ENCODE measurements around the gene PLIN3.
"Not testable (repeated sequence)": the region's sequence is repeated elsewhere in the genome, so short reads cannot be mapped to it uniquely, and the experiment has no call there.

DNA sequence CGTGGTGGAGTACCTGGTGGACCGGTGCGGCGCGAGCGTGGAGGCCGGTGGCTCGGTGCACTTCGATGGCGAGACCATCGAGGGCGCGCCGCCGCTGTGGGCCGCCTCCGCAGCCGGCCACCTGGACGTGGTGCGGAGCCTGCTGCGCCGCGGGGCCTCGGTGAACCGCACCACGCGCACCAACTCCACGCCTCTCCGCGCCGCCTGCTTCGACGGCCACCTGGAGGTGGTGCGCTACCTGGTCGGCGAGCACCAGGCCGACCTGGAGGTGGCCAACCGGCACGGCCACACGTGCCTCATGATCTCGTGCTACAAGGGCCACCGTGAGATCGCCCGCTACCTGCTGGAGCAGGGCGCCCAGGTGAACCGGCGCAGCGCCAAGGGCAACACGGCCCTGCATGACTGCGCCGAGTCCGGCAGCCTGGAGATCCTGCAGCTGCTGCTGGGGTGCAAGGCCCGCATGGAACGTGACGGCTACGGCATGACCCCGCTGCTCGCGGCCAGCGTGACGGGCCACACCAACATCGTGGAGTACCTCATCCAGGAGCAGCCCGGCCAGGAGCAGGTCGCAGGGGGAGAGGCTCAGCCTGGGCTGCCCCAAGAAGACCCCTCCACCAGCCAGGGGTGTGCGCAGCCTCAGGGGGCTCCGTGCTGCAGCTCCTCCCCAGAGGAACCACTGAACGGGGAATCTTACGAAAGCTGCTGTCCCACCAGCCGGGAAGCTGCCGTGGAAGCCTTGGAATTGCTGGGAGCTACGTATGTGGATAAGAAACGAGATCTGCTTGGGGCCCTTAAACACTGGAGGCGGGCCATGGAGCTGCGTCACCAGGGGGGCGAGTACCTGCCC, 75.2 kb downstream of the PLIN3 start:
- not testable (repeated sequence) for TF ChIP-seq SUZ12 (IDR thresholded peaks at IDR 0.05); BHLHE40 (IDR thresholded peaks at IDR 0.05; ENCODE audit: borderline replicate concordance); TARDBP (IDR thresholded peaks at IDR 0.05)

Data from HEK293T (cell line).